GM23338 (cell line): Measurements from ENCODE around the gene DAPK2. TPM values are rescaled to one million over a fixed set of nuclear protein-coding genes. Genes with fewer than 3 reads are reported as not detected.

Experiments used
- ATAC-seq: fragments of 200-7000 bp; cut with Tn5 transposase; 3 replicates; pipeline ENCODE4 v1.9.1; 2020
- DNase-seq: peaks from one replicate; pipeline ENCODE4 v3.0.0-alpha.2; 2015; ENCODE audit warnings: low spot score
- H2AFZ ChIP-seq: fragments of 200-600 bp; sonication (generic); 2 replicates; pipeline ENCODE4 v1.8.0; 2016; ENCODE audit warnings: antibody characterized with exemption, mild to moderate bottlenecking, moderate library complexity
- H3F3A ChIP-seq: fragments of 200-600 bp; sonication (generic); replicated peaks from 2 replicates; pipeline ENCODE4 v1.8.0; 2017; ENCODE audit warnings: antibody characterized with exemption, mixed run types, low read depth
- H3K27ac ChIP-seq: fragments of 200-600 bp; sonication (generic); 2 replicates; pipeline ENCODE4 v1.6.1; 2016; ENCODE audit warnings: low read depth
- H3K27me3 ChIP-seq: fragments of 200-600 bp; sonication (generic); 2 replicates; pipeline ENCODE4 v1.8.0; 2016; ENCODE audit warnings: mild to moderate bottlenecking, mixed run types, moderate library complexity; ENCODE audit not compliant: insufficient read depth
- H3K36me3 ChIP-seq: fragments of 200-600 bp; sonication (generic); 2 replicates; pipeline ENCODE4 v1.8.0; 2016; ENCODE audit warnings: mild to moderate bottlenecking; ENCODE audit not compliant: insufficient read depth
- H3K4me1 ChIP-seq: fragments of 200-600 bp; sonication (generic); 2 replicates; pipeline ENCODE4 v1.8.0; 2016; ENCODE audit warnings: mild to moderate bottlenecking, moderate library complexity; ENCODE audit not compliant: insufficient read depth
- H3K4me2 ChIP-seq: fragments of 200-600 bp; sonication (generic); 2 replicates; pipeline ENCODE4 v1.7.1; 2017; ENCODE audit warnings: mixed run types
- H3K4me3 ChIP-seq: fragments of 200-600 bp; sonication (generic); 2 replicates; pipeline ENCODE4 v1.6.1; 2016; ENCODE audit warnings: mixed run types
- H3K79me2 ChIP-seq: fragments of 200-600 bp; sonication (generic); replicated peaks from 2 replicates; pipeline ENCODE4 v1.8.0; 2017; ENCODE audit warnings: mild to moderate bottlenecking; ENCODE audit not compliant: insufficient read depth
- H3K9me2 ChIP-seq: fragments of 200-600 bp; sonication (generic); 2 replicates; pipeline ENCODE4 v1.8.0; 2017; ENCODE audit not compliant: insufficient read depth
- H4K20me1 ChIP-seq: fragments of 200-600 bp; sonication (generic); replicated peaks from 2 replicates; pipeline ENCODE4 v1.8.0; 2017; ENCODE audit warnings: mild to moderate bottlenecking; ENCODE audit not compliant: insufficient read depth
- H3K27ac Mint-ChIP-seq: 2 replicates; pipeline ENCODE4 v1.8.0; 2020; ENCODE audit warnings: inconsistent platforms, mild to moderate bottlenecking, moderate library complexity, mixed read lengths
- H3K27me3 Mint-ChIP-seq: 3 replicates; pipeline ENCODE4 v1.8.0; 2022; ENCODE audit warnings: low read depth, mild to moderate bottlenecking, moderate library complexity, mixed read lengths, inconsistent platforms; ENCODE audit not compliant: insufficient read depth, poor library complexity
- H3K36me3 Mint-ChIP-seq: 3 replicates; pipeline ENCODE4 v1.8.0; 2021; ENCODE audit warnings: low read depth, mild to moderate bottlenecking, inconsistent platforms, moderate library complexity, mixed read lengths
- H3K4me1 Mint-ChIP-seq: 3 replicates; pipeline ENCODE4 v1.8.0; 2020; ENCODE audit warnings: mild to moderate bottlenecking, inconsistent platforms, mixed read lengths
- H3K4me3 Mint-ChIP-seq: 3 replicates; pipeline ENCODE4 v1.8.0; 2021; ENCODE audit warnings: moderate library complexity, mild to moderate bottlenecking, inconsistent platforms, mixed read lengths
- H3K9me3 Mint-ChIP-seq: 3 replicates; pipeline ENCODE4 v1.8.0; 2020; ENCODE audit warnings: moderate library complexity, mild to moderate bottlenecking, inconsistent platforms, mixed read lengths
- CREB1 ChIP-seq: fragments of 250-450 bp; sonication (Bioruptor Pico); IDR thresholded peaks from 2 replicates; pipeline ENCODE4 v1.5.0; 2020; ENCODE audit warnings: low read depth, mild to moderate bottlenecking, moderate library complexity
- EZH2 ChIP-seq: fragments of 200-600 bp; sonication (generic); IDR thresholded peaks from one replicate; pipeline ENCODE4 v1.8.0; 2017; ENCODE audit warnings: antibody characterized with exemption, mild to moderate bottlenecking, low read depth; ENCODE audit not compliant: unreplicated experiment
- EZH2phosphoT487 ChIP-seq: fragments of 200-600 bp; sonication (generic); IDR thresholded peaks from one replicate; pipeline ENCODE4 v1.8.1; 2018; ENCODE audit warnings: antibody characterized with exemption; ENCODE audit not compliant: unreplicated experiment
- JUNB ChIP-seq: IDR thresholded peaks from one replicate; pipeline ENCODE4 v1.6.1; 2016; ENCODE audit warnings: antibody characterized with exemption; ENCODE audit not compliant: unreplicated experiment
- NANOG ChIP-seq: IDR thresholded peaks from 2 replicates; pipeline ENCODE4 v1.6.1; 2016; ENCODE audit warnings: antibody characterized with exemption, borderline replicate concordance
- POLR2AphosphoS5 ChIP-seq: IDR thresholded peaks from 2 replicates; pipeline ENCODE4 v1.6.1; 2016; ENCODE audit warnings: antibody characterized with exemption, low read depth
- ZNF114 ChIP-seq: fragments of 250-450 bp; sonication (Bioruptor Pico); IDR thresholded peaks from 2 replicates; pipeline ENCODE4 v1.5.0; 2020; ENCODE audit warnings: mild to moderate bottlenecking, moderate library complexity
- ZNF331 ChIP-seq: fragments of 250-450 bp; sonication (Bioruptor Pico); IDR thresholded peaks from 2 replicates; pipeline ENCODE4 v1.5.0; 2020; ENCODE audit warnings: low read depth, mild to moderate bottlenecking, moderate library complexity
- long read RNA-seq: library from polyadenylated mRNA; unstranded; transcript quantifications from one replicate; pipeline ENCODE4 v2.0.0, GENCODE V29; 2020; ENCODE audit not compliant: unreplicated experiment
- polyA plus RNA-seq: library from polyadenylated mRNA; unstranded; fragments of >200 nt; fragmentation: Nextera tagmentation; extraction: Ambion mirVana; gene quantifications from 2 replicates; pipeline ENCODE4 v1.2.1, GENCODE V29; 2016
- total RNA-seq: library from RNA; depleted of rRNA; stranded (reverse); fragments of >200 nt; shearing (Covaris generic); gene quantifications from 2 replicates; pipeline ENCODE4 v1.2.3, GENCODE V29; 2014; rRNA removed
- TF ChIP-seq, protein P1 (sequence below): IDR thresholded peaks from 2 replicates; pipeline ENCODE4 v1.6.1; 2016; ENCODE audit warnings: antibody characterized with exemption
- TF ChIP-seq, protein P2 (sequence below): IDR thresholded peaks from one replicate; pipeline ENCODE4 v1.6.1; 2018; ENCODE audit warnings: antibody characterized with exemption; ENCODE audit not compliant: unreplicated experiment
- TF ChIP-seq, protein P3 (sequence below), 2 experiments: fragments of 200-600 bp in 1 of 2; sonication (generic) in 1 of 2; conservative IDR thresholded peaks; 2 replicates each; pipeline versions ENCODE4 v1.5.1 to v1.6.1; 2016 to 2017; ENCODE audit warnings: antibody characterized with exemption in 2 of 2, low read depth in 2 of 2, mild to moderate bottlenecking in 2 of 2, moderate library complexity in 1 of 2
- TF ChIP-seq, protein P4 (sequence below): fragments of 250-450 bp; sonication (Bioruptor Pico); IDR thresholded peaks from 2 replicates; pipeline ENCODE4 v1.5.0; 2020; ENCODE audit warnings: mild to moderate bottlenecking, moderate library complexity

DAPK2 gene
- total RNA-seq (3.1 and 3.9 TPM in 2 replicates), polyA plus RNA-seq (1.6 and 2.2 TPM in 2 replicates)
- long read RNA-seq, partial matches to known transcripts: 0 of 1 reads
- long read RNA-seq, other reads (novel, unspliced or antisense): 0 of 1 reads

DNA sequence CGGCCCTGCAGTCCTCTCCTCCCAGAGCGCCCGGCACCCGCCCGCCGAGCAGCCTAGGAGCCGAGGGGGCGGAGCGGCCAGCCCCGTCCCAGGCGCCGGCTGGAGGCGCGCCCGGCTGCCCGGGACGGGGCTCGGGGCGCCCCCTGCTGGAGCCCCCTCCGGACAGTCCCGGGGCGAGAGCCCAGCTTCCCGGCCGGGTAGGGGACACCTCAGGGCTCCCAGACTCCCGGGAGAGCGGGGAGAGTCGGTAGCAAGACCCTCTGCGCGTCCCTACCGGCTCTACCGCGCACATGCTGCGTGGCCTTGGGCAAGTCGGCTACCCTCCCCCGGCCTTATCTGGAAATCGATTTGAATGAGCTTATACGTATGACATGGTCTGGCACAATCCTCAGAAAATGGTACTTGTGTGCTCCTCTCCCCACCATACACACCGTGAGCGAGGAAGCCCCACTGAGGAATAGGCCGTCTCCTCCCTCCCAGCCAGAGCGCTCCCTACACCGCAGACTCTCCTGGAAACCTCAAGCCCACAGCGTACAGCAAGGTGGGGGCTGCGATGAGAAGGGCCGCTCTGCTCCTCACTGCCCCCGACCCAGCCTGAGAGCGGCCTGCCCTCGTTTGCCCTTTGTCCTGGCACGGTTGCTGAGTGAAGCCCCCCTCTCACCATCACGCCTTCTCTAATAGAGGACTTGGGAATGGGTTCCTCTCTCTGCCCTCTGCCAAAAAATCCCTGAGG is at the start of gene DAPK2:
TSS of gene DAPK2 (minus strand) at position 65 of the 733 bp plus-strand sequence. CDS start 6,224 bp downstream, outside the sequence.
- no peaks in the 10 kb centered on the region for H3K9me3 Mint-ChIP-seq
- peaks cover 38% of the 10 kb centered on the region for H3K27me3 ChIP-seq
- peaks cover 28% of the 10 kb centered on the region for H3K27me3 Mint-ChIP-seq
- H2AFZ ChIP-seq: peak within 1 kb of the TSS; percentile 99
- no peaks in the 10 kb centered on the region for H3K9me2 ChIP-seq
- TF ChIP-seq, protein P1, sequence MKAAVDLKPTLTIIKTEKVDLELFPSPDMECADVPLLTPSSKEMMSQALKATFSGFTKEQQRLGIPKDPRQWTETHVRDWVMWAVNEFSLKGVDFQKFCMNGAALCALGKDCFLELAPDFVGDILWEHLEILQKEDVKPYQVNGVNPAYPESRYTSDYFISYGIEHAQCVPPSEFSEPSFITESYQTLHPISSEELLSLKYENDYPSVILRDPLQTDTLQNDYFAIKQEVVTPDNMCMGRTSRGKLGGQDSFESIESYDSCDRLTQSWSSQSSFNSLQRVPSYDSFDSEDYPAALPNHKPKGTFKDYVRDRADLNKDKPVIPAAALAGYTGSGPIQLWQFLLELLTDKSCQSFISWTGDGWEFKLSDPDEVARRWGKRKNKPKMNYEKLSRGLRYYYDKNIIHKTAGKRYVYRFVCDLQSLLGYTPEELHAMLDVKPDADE: no peak
- no peak for TF ChIP-seq ZNF114 (CRISPR knock-in tag)
- TF ChIP-seq EZH2phosphoT487: no peak
- TF ChIP-seq, protein P2, sequence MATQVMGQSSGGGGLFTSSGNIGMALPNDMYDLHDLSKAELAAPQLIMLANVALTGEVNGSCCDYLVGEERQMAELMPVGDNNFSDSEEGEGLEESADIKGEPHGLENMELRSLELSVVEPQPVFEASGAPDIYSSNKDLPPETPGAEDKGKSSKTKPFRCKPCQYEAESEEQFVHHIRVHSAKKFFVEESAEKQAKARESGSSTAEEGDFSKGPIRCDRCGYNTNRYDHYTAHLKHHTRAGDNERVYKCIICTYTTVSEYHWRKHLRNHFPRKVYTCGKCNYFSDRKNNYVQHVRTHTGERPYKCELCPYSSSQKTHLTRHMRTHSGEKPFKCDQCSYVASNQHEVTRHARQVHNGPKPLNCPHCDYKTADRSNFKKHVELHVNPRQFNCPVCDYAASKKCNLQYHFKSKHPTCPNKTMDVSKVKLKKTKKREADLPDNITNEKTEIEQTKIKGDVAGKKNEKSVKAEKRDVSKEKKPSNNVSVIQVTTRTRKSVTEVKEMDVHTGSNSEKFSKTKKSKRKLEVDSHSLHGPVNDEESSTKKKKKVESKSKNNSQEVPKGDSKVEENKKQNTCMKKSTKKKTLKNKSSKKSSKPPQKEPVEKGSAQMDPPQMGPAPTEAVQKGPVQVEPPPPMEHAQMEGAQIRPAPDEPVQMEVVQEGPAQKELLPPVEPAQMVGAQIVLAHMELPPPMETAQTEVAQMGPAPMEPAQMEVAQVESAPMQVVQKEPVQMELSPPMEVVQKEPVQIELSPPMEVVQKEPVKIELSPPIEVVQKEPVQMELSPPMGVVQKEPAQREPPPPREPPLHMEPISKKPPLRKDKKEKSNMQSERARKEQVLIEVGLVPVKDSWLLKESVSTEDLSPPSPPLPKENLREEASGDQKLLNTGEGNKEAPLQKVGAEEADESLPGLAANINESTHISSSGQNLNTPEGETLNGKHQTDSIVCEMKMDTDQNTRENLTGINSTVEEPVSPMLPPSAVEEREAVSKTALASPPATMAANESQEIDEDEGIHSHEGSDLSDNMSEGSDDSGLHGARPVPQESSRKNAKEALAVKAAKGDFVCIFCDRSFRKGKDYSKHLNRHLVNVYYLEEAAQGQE: no peak
- TF ChIP-seq, protein P3, sequence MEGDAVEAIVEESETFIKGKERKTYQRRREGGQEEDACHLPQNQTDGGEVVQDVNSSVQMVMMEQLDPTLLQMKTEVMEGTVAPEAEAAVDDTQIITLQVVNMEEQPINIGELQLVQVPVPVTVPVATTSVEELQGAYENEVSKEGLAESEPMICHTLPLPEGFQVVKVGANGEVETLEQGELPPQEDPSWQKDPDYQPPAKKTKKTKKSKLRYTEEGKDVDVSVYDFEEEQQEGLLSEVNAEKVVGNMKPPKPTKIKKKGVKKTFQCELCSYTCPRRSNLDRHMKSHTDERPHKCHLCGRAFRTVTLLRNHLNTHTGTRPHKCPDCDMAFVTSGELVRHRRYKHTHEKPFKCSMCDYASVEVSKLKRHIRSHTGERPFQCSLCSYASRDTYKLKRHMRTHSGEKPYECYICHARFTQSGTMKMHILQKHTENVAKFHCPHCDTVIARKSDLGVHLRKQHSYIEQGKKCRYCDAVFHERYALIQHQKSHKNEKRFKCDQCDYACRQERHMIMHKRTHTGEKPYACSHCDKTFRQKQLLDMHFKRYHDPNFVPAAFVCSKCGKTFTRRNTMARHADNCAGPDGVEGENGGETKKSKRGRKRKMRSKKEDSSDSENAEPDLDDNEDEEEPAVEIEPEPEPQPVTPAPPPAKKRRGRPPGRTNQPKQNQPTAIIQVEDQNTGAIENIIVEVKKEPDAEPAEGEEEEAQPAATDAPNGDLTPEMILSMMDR (conservative IDR thresholded peaks at IDR 0.05; ENCODE audit: low read depth in 2 of 2): peak; percentile 60 to 69
- no peak for TF ChIP-seq POLR2AphosphoS5
- TF ChIP-seq ZNF331: no peak
- TF ChIP-seq JUNB: no peak
- TF ChIP-seq, protein P4, sequence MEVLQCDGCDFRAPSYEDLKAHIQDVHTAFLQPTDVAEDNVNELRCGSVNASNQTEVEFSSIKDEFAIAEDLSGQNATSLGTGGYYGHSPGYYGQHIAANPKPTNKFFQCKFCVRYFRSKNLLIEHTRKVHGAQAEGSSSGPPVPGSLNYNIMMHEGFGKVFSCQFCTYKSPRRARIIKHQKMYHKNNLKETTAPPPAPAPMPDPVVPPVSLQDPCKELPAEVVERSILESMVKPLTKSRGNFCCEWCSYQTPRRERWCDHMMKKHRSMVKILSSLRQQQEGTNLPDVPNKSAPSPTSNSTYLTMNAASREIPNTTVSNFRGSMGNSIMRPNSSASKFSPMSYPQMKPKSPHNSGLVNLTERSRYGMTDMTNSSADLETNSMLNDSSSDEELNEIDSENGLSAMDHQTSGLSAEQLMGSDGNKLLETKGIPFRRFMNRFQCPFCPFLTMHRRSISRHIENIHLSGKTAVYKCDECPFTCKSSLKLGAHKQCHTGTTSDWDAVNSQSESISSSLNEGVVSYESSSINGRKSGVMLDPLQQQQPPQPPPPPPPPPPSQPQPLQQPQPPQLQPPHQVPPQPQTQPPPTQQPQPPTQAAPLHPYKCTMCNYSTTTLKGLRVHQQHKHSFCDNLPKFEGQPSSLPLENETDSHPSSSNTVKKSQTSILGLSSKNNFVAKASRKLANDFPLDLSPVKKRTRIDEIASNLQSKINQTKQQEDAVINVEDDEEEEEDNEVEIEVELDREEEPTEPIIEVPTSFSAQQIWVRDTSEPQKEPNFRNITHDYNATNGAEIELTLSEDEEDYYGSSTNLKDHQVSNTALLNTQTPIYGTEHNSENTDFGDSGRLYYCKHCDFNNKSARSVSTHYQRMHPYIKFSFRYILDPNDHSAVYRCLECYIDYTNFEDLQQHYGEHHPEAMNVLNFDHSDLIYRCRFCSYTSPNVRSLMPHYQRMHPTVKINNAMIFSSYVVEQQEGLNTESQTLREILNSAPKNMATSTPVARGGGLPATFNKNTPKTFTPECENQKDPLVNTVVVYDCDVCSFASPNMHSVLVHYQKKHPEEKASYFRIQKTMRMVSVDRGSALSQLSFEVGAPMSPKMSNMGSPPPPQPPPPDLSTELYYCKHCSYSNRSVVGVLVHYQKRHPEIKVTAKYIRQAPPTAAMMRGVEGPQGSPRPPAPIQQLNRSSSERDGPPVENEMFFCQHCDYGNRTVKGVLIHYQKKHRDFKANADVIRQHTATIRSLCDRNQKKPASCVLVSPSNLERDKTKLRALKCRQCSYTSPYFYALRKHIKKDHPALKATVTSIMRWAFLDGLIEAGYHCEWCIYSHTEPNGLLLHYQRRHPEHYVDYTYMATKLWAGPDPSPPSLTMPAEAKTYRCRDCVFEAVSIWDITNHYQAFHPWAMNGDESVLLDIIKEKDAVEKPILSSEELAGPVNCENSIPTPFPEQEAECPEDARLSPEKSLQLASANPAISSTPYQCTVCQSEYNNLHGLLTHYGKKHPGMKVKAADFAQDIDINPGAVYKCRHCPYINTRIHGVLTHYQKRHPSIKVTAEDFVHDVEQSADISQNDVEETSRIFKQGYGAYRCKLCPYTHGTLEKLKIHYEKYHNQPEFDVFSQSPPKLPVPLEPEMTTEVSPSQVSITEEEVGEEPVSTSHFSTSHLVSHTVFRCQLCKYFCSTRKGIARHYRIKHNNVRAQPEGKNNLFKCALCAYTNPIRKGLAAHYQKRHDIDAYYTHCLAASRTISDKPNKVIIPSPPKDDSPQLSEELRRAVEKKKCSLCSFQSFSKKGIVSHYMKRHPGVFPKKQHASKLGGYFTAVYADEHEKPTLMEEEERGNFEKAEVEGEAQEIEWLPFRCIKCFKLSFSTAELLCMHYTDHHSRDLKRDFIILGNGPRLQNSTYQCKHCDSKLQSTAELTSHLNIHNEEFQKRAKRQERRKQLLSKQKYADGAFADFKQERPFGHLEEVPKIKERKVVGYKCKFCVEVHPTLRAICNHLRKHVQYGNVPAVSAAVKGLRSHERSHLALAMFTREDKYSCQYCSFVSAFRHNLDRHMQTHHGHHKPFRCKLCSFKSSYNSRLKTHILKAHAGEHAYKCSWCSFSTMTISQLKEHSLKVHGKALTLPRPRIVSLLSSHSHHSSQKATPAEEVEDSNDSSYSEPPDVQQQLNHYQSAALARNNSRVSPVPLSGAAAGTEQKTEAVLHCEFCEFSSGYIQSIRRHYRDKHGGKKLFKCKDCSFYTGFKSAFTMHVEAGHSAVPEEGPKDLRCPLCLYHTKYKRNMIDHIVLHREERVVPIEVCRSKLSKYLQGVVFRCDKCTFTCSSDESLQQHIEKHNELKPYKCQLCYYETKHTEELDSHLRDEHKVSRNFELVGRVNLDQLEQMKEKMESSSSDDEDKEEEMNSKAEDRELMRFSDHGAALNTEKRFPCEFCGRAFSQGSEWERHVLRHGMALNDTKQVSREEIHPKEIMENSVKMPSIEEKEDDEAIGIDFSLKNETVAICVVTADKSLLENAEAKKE (CRISPR knock-in tag): no peak
- no peak for TF ChIP-seq EZH2
- TF ChIP-seq CREB1 (CRISPR knock-in tag): 0 out of 2 replicates have a peak, but pooled peaks have one; percentile 4
- TF ChIP-seq NANOG: no peak
- peak within 1 kb of the TSS; percentile 78 for H3K4me3 Mint-ChIP-seq
- H4K20me1 ChIP-seq: no peaks in the 10 kb centered on the region
- H3K36me3 Mint-ChIP-seq: no peaks in the 10 kb centered on the region
- H3K4me1 Mint-ChIP-seq: peaks cover 9% of the 10 kb centered on the region
- peak; percentile 89 for ATAC-seq
- no peaks in the 10 kb centered on the region for H3K36me3 ChIP-seq
- no peaks in the 10 kb centered on the region for H3F3A ChIP-seq
- no peak within 1 kb of the TSS for H3K27ac Mint-ChIP-seq
- no peaks in the 10 kb centered on the region for H3K79me2 ChIP-seq
- peak; percentile 85 for DNase-seq
- H3K27ac ChIP-seq: no peak within 1 kb of the TSS
- peak within 1 kb of the TSS; percentile 93 for H3K4me2 ChIP-seq
- peak within 1 kb of the TSS; percentile 76 for H3K4me3 ChIP-seq
- peaks cover 9% of the 10 kb centered on the region; the same call in 1 of the 2 replicates for H3K4me1 ChIP-seq
